SK-N-SH (cell line): ENCODE results near the gene RAE1. TPM values are rescaled to one million over a fixed set of nuclear protein-coding genes. Genes with fewer than 3 reads are reported as not detected.

ENCODE experiments used
- CTCF ChIA-PET: fragments of 300-600, 350-600 bp; formaldehyde crosslinking; extraction: SDS; loops from one replicate; lab custom pipeline; 2021; lab: Yijun Ruan, JAX
- POLR2A ChIA-PET: fragments of 350-600 bp; sonication (Branson Sonifier 250); formaldehyde crosslinking; extraction: SDS; loops from one replicate; lab custom pipeline; 2020; ENCODE audit warnings: antibody characterized with exemption, inconsistent platforms; lab: Yijun Ruan, JAX
- DNase-seq: peaks from one replicate; pipeline ENCODE4 v3.0.0; 2012
- H2AFZ ChIP-seq: fragments of 200-600 bp; sonication (generic); 2 replicates; pipeline ENCODE4 v1.8.1; 2016; ENCODE audit warnings: antibody characterized with exemption, mild to moderate bottlenecking, low read depth
- H3F3A ChIP-seq: fragments of 200-600 bp; sonication (generic); replicated peaks from 2 replicates; pipeline ENCODE3; 2016; ENCODE audit warnings: antibody characterized with exemption, mild to moderate bottlenecking; ENCODE audit not compliant: insufficient read depth
- H3K27ac ChIP-seq, 2 experiments: fragments of 200-500 bp in 1 of 2; fragments of 200-600 bp in 1 of 2; sonication (Bioruptor generic) in 1 of 2; sonication (generic), shearing (Covaris generic) in 1 of 2; 2 replicates each; pipeline versions ENCODE4 v1.5.1 to v1.6.1; 2014 to 2016; ENCODE audit warnings: low read depth in 2 of 2, inconsistent platforms in 1 of 2, low read length in 1 of 2, mild to moderate bottlenecking in 1 of 2, mixed read lengths in 1 of 2
- H3K27me3 ChIP-seq: fragments of 200-600 bp; sonication (generic), shearing (Covaris generic); 2 replicates; pipeline ENCODE4 v1.6.1; 2016; ENCODE audit warnings: mixed run types; ENCODE audit not compliant: insufficient read depth
- H3K36me3 ChIP-seq, 2 experiments: fragments of 200-500 bp in 1 of 2; fragments of 200-600 bp in 1 of 2; sonication (Bioruptor generic) in 1 of 2; sonication (generic) in 1 of 2; replicated peaks in 1 of 2; 2 replicates each; pipeline versions ENCODE3 to v1.5.1; 2014 to 2016; ENCODE audit warnings: low read length in 1 of 2, mild to moderate bottlenecking in 1 of 2; ENCODE audit not compliant: insufficient read depth in 2 of 2, control insufficient read depth in 1 of 2
- H3K4me1 ChIP-seq, 2 experiments: fragments of 200-500 bp in 1 of 2; fragments of 200-600 bp in 1 of 2; sonication (Bioruptor generic) in 1 of 2; sonication (generic), shearing (Covaris generic) in 1 of 2; 2 replicates each; pipeline versions ENCODE4 v1.5.1 to v1.6.1; 2014 to 2016; ENCODE audit warnings: low read depth in 1 of 2, low read length in 1 of 2, mixed run types in 1 of 2; ENCODE audit not compliant: insufficient read depth in 2 of 2, control insufficient read depth in 1 of 2
- H3K4me2 ChIP-seq: fragments of 200-600 bp; sonication (generic), shearing (Covaris generic); 2 replicates; pipeline ENCODE4 v1.6.1; 2017; ENCODE audit warnings: mixed run types
- H3K4me3 ChIP-seq, 2 experiments: fragments of 200-500 bp in 1 of 2; fragments of 200-600 bp in 1 of 2; sonication (Bioruptor generic) in 1 of 2; sonication (generic), shearing (Covaris generic) in 1 of 2; 2 replicates each; pipeline versions ENCODE4 v1.5.1 to v1.8.1; 2014 to 2016; ENCODE audit warnings: low read depth in 2 of 2, inconsistent platforms in 1 of 2, low read length in 1 of 2, mild to moderate bottlenecking in 1 of 2, mixed read lengths in 1 of 2, moderate library complexity in 1 of 2
- H3K79me2 ChIP-seq: fragments of 200-600 bp; sonication (generic); 2 replicates; pipeline ENCODE4 v1.8.1; 2017; ENCODE audit warnings: mild to moderate bottlenecking; ENCODE audit not compliant: insufficient read depth
- H3K9ac ChIP-seq: fragments of 200-600 bp; sonication (generic); 2 replicates; pipeline ENCODE4 v1.6.1; 2017; ENCODE audit warnings: mixed run types
- H3K9me2 ChIP-seq: fragments of 200-600 bp; sonication (generic); 2 replicates; pipeline ENCODE4 v1.6.1; 2017; ENCODE audit warnings: mixed run types
- H3K9me3 ChIP-seq: fragments of 200-600 bp; sonication (generic); 2 replicates; pipeline ENCODE4 v1.6.1; 2017; ENCODE audit warnings: mixed run types, mild to moderate bottlenecking, moderate library complexity
- H4K20me1 ChIP-seq: fragments of 200-600 bp; sonication (generic); 2 replicates; pipeline ENCODE4 v1.6.1; 2017; ENCODE audit warnings: mild to moderate bottlenecking, mixed run types; ENCODE audit not compliant: insufficient read depth
- ELF1 ChIP-seq: IDR thresholded peaks from 2 replicates; pipeline ENCODE4 v1.4.0; 2012
- EP300 ChIP-seq, 2 experiments: IDR thresholded peaks; 2 replicates each; pipeline versions ENCODE4 v1.4.0 to v1.6.1; 2012; ENCODE audit warnings: borderline replicate concordance in 1 of 2, low read depth in 1 of 2, low read length in 1 of 2
- EZH2phosphoT487 ChIP-seq: fragments of 200-600 bp; sonication (generic); IDR thresholded peaks from 2 replicates; pipeline ENCODE4 v1.6.1; 2017; ENCODE audit warnings: low read depth, mixed run types, mild to moderate bottlenecking, antibody characterized with exemption, moderate library complexity, borderline replicate concordance
- FOSL2 ChIP-seq: IDR thresholded peaks from 2 replicates; pipeline ENCODE4 v1.4.0; 2012; ENCODE audit warnings: low read depth, mild to moderate bottlenecking, moderate library complexity, borderline replicate concordance
- FOXJ3 ChIP-seq: sonication (generic); formaldehyde crosslinking; IDR thresholded peaks from 2 replicates; pipeline ENCODE4 v1.5.1; 2020; ENCODE audit warnings: mild to moderate bottlenecking, missing genetic modification reagents
- FOXM1 ChIP-seq: IDR thresholded peaks from 2 replicates; pipeline ENCODE4 v1.4.0; 2012; ENCODE audit warnings: low read depth, mild to moderate bottlenecking
- GATA2 ChIP-seq: sonication (generic); formaldehyde crosslinking; IDR thresholded peaks from 2 replicates; pipeline ENCODE4 v1.5.0; 2020; ENCODE audit warnings: mild to moderate bottlenecking, missing genetic modification reagents
- JUND ChIP-seq: IDR thresholded peaks from 2 replicates; pipeline ENCODE4 v1.4.0; 2012
- MXI1 ChIP-seq: IDR thresholded peaks from 2 replicates; pipeline ENCODE4 v1.6.1; 2012; ENCODE audit warnings: mild to moderate bottlenecking, low read depth, low read length, improper control_type of control experiment
- NFIC ChIP-seq: IDR thresholded peaks from 2 replicates; pipeline ENCODE4 v1.4.0; 2012; ENCODE audit warnings: borderline replicate concordance
- NRF1 ChIP-seq: IDR thresholded peaks from 2 replicates; pipeline ENCODE4 v1.6.1; 2012; ENCODE audit warnings: low read depth, mild to moderate bottlenecking, low read length
- POLR2AphosphoS5 ChIP-seq: IDR thresholded peaks from 2 replicates; pipeline ENCODE4 v1.6.1; 2012; ENCODE audit warnings: low read depth, low read length
- RAD21 ChIP-seq: IDR thresholded peaks from 2 replicates; pipeline ENCODE4 v1.6.1; 2012; ENCODE audit warnings: mild to moderate bottlenecking, low read length
- SIN3A ChIP-seq: IDR thresholded peaks from 2 replicates; pipeline ENCODE4 v1.6.1; 2012; ENCODE audit warnings: low read depth, mild to moderate bottlenecking, low read length, moderate library complexity, borderline replicate concordance
- TAF1 ChIP-seq: IDR thresholded peaks from 2 replicates; pipeline ENCODE4 v1.6.1; 2012; ENCODE audit warnings: low read depth, mild to moderate bottlenecking, low read length, moderate library complexity, borderline replicate concordance
- TEAD4 ChIP-seq: IDR thresholded peaks from 2 replicates; pipeline ENCODE4 v1.4.0; 2012; ENCODE audit warnings: mild to moderate bottlenecking, borderline replicate concordance; ENCODE audit not compliant: insufficient read depth
- YY1 ChIP-seq: IDR thresholded peaks from 2 replicates; pipeline ENCODE4 v1.4.0; 2012; ENCODE audit warnings: low read depth, mild to moderate bottlenecking
- WGBS: methylation state at CpG from one replicate; pipeline ENCODE4 v1.1.6; 2017; ENCODE audit warnings: low lambda C conversion rate; 5-methylcytosine and 5-hydroxymethylcytosine counted together
- polyA plus RNA-seq, 3 experiments: library from polyadenylated mRNA; depleted of rRNA; stranded (reverse); fragments of >200 nt; gene quantifications; 2 replicates each; pipeline ENCODE4 v1.2.3, GENCODE V29; 2012
- TF ChIP-seq, protein P1 (sequence below): fragments of 150-350 bp; IDR thresholded peaks from 2 replicates; pipeline ENCODE4 v1.6.1; 2016; ENCODE audit warnings: mild to moderate bottlenecking, low read depth, low read length
- TF ChIP-seq, protein P2 (sequence below): IDR thresholded peaks from 2 replicates; pipeline ENCODE4 v1.4.0; 2012; ENCODE audit warnings: low read depth, borderline replicate concordance
- TF ChIP-seq, protein P3 (sequence below): IDR thresholded peaks from 2 replicates; pipeline ENCODE4 v1.4.0; 2012; ENCODE audit warnings: low read depth
- TF ChIP-seq, protein P4 (sequence below): fragments of 200-600 bp; sonication (generic); IDR thresholded peaks from 2 replicates; pipeline ENCODE4 v1.6.1; 2017; ENCODE audit warnings: antibody characterized with exemption, mild to moderate bottlenecking, moderate library complexity

The RAE1 gene
- polyA plus RNA-seq, 1 of the 3 experiments (the other 2 are of a cell fraction), result 82.4 TPM

DNA sequence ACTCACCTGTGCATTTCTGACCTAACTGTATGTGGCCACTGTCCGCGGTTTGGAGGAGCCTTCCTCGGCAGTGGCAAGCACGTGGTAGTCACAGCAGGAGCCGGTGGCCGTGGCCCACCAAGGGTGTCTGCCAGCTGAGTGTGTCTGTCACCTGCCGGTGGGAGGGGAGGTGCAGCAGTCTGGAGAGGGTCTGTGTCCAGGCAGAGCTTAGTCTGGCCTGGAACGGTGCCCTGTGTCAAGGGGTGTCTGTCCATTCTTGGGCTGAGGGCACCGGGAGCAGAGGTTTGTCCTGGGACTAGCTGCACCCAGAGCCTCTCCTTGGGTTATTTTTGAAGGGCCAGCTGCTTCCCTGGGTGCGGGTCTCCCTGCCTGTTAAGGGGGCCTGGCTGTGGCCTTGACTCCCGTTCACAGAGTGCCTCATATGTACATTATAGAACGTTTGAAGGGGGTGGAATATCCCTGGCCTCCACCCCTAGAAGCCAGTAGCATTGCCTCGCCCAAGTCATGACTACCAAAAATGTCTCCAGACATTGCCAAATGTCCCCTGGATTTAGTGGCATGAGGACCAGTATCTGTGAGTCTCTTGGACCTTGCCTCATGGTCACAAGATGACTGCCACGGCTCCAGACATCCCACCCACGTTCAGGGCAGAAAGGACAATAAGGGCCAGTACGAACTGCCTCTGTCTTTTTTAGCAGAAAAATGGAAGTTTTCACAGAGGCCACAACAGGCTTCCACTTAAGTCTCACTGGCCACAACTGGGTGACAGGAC is 45.3 kb downstream of the RAE1 start:
- H3K27me3 ChIP-seq, result no peaks in the 10 kb centered on the region
- H2AFZ ChIP-seq, result no peak overlapping the region
- no peak overlapping the region for H3K4me3 ChIP-seq
- no peak for DNase-seq
- no peaks in the 10 kb centered on the region for H3K9me3 ChIP-seq
- TF ChIP-seq TEAD4 (no peak), FOSL2 (no peak), YY1 (no peak), ELF1 (no peak), SIN3A (no peak), MXI1 (no peak), NFIC (no peak), FOXJ3 (CRISPR knock-in tag) (no peak), TAF1 (no peak), POLR2AphosphoS5 (no peak), EP300 (IDR thresholded peaks at IDR 0.05; ENCODE audit: borderline replicate concordance in 1 of 2, low read depth in 1 of 2, low read length in 1 of 2) (no peak)
- TF ChIP-seq, protein P1, sequence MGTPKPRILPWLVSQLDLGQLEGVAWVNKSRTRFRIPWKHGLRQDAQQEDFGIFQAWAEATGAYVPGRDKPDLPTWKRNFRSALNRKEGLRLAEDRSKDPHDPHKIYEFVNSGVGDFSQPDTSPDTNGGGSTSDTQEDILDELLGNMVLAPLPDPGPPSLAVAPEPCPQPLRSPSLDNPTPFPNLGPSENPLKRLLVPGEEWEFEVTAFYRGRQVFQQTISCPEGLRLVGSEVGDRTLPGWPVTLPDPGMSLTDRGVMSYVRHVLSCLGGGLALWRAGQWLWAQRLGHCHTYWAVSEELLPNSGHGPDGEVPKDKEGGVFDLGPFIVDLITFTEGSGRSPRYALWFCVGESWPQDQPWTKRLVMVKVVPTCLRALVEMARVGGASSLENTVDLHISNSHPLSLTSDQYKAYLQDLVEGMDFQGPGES, result no peak
- TF ChIP-seq, protein P2, sequence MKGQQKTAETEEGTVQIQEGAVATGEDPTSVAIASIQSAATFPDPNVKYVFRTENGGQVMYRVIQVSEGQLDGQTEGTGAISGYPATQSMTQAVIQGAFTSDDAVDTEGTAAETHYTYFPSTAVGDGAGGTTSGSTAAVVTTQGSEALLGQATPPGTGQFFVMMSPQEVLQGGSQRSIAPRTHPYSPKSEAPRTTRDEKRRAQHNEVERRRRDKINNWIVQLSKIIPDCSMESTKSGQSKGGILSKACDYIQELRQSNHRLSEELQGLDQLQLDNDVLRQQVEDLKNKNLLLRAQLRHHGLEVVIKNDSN, result no peak
- no peak overlapping the region for H3K9ac ChIP-seq
- WGBS, result 85% methylated on average over 12 of the region's 16 CpGs
- CTCF ChIA-PET, result interaction anchor here (1.5 to 2.6 kb wide), 2 partner anchors 16 to 100 kb away, joined by 5 to 7 read pairs; no protein-coding TSS in a partner anchor
- peaks cover 0 to 38% of the 10 kb centered on the region in 2 experiments for H3K36me3 ChIP-seq
- H3K4me2 ChIP-seq, result no peak overlapping the region
- H3F3A ChIP-seq, result no peaks in the 10 kb centered on the region
- H4K20me1 ChIP-seq, result no peaks in the 10 kb centered on the region
- POLR2A ChIA-PET, result interaction anchor here (0.7 kb wide), 1 partner anchor 16 kb away, joined by 4 read pairs; no protein-coding TSS in a partner anchor
- H3K4me1 ChIP-seq, result peaks cover 0 to 32% of the 10 kb centered on the region in 2 experiments; a peak in 1 of 4 replicates
- H3K9me2 ChIP-seq, result no peaks in the 10 kb centered on the region
- H3K27ac ChIP-seq, result no peak overlapping the region
- peaks cover 14% of the 10 kb centered on the region for H3K79me2 ChIP-seq

DNA sequence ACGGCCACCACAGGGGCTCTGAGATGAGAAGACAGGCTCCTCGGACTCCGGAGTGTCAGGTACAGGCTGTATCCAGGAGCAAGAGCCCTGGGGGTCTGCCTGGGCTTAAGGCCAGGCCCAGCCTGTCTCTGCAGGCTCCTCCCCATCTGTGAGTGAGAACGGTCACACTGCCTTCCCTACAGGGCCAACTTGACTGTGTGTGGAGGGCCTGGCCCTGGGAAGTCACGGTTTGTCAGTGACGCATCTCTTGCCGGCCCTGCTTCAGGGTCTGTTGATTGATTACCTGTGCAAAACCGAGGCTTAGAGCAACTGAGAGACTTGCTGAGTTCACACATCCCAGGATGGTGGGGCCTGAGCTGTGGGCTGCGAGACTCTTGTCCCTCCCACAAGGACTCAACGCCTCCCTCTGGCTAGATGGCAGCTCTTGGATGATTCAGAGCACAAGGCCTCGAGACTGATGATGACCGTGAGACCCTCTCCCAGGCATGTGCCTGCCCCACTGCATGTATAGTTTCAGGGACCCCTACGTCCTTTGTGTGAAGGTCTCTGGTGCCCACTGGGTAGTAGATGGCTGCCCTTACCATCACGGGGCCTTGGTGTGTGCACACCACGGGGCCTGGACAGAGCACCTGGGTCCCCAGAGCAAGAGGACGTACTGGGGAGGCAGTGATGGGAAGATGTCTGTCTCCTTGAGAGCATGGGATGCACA is 46.1 kb downstream of the RAE1 start:
- Histone ChIP-seq H3K79me2 (peaks cover 12% of the 10 kb centered on the region), H3K9ac (no peak overlapping the region), H3K27ac (no peak overlapping the region; a peak in 1 of 4 replicates), H3K4me1 (peaks cover 0 to 30% of the 10 kb centered on the region in 2 experiments; a peak in 1 of 4 replicates), H2AFZ (no peak overlapping the region), H3K9me3 (no peaks in the 10 kb centered on the region), H3K4me2 (no peak overlapping the region), H3K27me3 (no peaks in the 10 kb centered on the region), H3K9me2 (no peaks in the 10 kb centered on the region), H3F3A (no peaks in the 10 kb centered on the region), H3K36me3 (peaks cover 0 to 39% of the 10 kb centered on the region in 2 experiments), H4K20me1 (no peaks in the 10 kb centered on the region), H3K4me3 (no peak overlapping the region)
- CTCF ChIA-PET, result interaction anchor here (1.5 to 2.6 kb wide), 3 partner anchors 15 to 99 kb away, joined by 5 to 7 read pairs (median 5); no protein-coding TSS in a partner anchor
- DNase-seq, result no peak
- POLR2A ChIA-PET, result no interaction called here
- 95% methylated on average over 12 of the region's 16 CpGs for WGBS
- TF ChIP-seq FOXM1 (no peak), EZH2phosphoT487 (no peak), NFIC (no peak), NRF1 (no peak), MXI1 (no peak), RAD21 (no peak), JUND (no peak), GATA2 (no peak), FOSL2 (no peak)
- TF ChIP-seq, protein P3, sequence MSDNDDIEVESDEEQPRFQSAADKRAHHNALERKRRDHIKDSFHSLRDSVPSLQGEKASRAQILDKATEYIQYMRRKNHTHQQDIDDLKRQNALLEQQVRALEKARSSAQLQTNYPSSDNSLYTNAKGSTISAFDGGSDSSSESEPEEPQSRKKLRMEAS, result no peak
- TF ChIP-seq, protein P4, sequence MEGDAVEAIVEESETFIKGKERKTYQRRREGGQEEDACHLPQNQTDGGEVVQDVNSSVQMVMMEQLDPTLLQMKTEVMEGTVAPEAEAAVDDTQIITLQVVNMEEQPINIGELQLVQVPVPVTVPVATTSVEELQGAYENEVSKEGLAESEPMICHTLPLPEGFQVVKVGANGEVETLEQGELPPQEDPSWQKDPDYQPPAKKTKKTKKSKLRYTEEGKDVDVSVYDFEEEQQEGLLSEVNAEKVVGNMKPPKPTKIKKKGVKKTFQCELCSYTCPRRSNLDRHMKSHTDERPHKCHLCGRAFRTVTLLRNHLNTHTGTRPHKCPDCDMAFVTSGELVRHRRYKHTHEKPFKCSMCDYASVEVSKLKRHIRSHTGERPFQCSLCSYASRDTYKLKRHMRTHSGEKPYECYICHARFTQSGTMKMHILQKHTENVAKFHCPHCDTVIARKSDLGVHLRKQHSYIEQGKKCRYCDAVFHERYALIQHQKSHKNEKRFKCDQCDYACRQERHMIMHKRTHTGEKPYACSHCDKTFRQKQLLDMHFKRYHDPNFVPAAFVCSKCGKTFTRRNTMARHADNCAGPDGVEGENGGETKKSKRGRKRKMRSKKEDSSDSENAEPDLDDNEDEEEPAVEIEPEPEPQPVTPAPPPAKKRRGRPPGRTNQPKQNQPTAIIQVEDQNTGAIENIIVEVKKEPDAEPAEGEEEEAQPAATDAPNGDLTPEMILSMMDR, result no peak
